ENCODE measurements around the gene CUL3.
"Not testable (repeated sequence)": the region's sequence is repeated elsewhere in the genome, so short reads cannot be mapped to it uniquely, and the experiment has no call there.

Gene CUL3

DNA sequence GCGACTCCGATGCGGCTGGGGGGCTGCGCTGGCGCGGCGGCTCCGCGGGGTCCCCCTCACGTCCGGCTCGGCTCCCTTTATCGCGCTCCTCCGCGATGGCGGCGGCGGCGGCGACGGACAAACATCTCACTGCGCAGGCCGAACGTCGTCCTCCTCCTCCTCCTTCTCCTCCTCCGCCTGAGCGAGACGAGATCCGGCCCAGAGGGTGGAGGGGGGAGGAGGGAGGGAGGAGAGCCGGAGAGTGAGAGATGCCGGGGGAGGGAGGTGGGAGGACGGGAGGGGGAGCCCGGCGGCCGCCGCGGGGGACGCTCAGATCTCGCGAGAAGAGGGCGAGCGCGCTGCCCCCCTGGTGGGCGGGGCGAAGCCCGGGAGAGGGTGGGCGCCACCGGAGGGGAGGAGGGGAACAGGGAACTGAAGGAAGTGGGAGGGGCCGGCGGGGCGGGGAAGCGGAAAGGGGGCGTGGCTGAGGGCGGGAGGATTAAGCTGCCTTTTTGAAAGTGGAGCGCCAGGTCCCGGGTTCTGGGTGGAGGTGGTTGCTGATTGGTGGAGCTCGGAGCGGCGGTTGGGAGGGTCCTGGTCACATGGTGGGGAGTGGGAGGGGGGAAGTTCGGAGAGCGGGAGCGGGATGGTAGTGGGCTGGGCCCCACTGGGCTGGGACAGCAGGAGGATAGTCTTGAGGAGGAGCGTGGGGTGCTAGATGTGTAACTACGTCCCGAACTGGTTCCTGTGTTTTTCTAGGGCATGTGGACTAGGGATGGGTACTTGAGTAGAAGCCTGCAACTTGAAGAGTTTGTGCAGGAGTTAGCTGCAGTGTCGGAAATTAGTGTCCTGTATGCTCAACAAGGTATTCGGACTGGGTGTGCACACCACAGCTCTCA, at the start of gene CUL3:
CUL3 (minus strand) TSS at position 153 of the 878 bp plus-strand sequence. CDS start 354 bp downstream, outside the sequence.
- DNase-seq: peak; percentile 99

DNA sequence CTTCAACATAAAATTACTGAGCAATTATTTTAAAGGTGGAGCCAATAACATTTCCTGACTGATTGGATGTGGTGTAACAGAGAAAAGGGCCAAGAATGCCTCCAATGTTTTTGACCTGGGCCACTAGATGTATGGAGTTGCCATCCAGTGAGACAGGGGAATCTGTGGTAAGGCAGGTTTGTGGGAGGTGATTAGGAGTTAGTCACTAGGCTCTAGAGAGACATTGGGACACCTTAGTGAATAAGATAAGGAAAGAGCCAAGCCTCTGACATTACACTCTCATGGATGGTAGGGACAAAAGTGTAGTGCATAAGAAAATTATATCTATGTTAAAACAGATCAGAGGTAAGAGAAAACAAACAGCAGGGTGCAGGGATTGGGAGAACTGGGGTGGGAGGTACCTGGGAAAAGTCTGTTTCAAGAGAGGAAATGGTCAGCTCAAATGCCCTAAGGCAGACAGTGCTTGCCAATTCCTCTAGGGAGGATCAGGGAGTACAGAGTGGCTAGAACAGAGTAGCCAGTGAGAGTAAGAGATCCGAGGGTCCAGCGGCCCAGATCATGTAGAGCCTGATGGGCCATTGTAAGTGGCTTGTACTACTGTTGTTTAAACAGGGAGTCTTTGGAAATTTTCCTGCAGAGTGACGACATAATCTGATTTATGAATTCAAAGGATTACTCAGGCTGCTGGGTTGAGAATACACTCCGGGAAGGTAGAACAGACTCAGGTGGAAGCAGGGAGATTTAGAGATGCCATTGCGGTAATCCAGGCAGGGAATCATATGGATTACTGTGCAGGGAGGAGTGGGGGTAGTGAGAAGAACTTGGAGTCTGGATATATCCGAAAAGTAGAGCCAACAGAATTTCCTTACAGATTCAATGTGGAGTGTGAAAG, 45.7 kb upstream of the CUL3 start:
- DNase-seq: no peak

DNA sequence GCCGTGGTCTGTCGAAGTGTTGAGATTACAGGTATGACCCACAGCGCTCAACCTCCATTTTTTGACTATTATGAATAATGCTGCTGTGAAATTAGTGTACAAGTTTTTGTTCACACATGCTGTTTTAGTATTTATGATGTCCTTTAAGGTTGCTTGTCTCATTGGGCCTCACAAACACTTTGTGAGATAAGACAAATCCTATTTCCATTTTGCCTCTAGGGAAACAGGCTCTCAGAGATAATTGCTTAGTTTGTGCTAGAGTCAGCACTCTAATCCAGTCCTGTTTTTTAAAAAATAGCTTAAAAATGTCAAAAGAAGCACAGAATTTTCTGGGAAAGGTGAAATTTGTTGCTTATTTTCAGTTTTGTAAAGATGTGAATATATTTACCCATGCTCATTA, 43.3 kb upstream of the CUL3 start:
- DNase-seq: no peak

DNA sequence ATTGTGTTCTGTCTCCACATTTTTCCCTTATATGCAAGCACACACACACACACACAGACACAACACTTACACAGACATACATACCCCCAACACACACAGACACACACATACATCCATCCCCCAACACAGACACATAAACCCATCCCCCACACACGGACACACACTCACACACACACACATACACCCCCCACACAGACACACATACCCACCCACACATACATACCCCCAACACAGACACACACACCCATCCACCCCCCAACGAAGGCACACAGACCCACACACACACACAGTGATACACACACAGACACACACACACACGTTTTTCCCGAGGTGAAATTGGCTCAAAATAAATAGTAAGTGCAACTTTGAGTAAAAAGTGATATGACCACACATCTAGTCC, 41.6 kb upstream of the CUL3 start:
- DNase-seq: no peak

DNA sequence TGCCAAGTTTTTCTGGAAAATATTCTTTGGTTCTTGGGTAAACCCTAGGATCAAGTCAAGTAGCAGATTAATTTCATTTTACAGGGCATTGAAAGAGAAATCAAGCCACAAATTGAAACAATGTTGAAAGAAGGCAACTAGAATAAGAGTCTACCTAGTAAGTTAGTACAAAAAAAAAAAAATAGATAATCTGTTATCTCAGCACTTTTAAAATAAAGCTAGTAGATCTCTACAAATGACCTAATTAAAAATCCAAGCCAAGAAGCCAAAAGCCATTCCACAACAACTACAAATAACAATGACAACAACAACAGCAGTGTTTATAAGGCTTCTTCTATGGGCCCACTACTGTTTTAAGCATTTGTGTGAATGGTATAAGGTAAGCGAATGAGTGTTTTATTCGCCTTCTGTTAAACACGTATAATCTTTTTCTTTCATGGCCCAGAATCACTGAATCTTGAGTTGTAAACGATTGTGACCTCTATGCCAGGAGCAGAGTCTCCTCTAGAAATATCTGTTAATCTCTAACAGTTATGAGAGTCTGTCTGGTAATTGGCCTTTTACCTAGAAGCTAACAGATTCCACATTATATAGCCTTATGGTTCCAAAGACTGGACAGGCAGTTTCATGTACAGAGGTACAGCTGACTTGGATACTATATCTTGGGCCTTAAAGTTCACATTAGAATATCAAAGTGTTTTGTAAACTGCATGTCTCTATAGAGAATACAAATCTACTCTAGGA, 28.6 kb upstream of the CUL3 start:
- DNase-seq: no peak

DNA sequence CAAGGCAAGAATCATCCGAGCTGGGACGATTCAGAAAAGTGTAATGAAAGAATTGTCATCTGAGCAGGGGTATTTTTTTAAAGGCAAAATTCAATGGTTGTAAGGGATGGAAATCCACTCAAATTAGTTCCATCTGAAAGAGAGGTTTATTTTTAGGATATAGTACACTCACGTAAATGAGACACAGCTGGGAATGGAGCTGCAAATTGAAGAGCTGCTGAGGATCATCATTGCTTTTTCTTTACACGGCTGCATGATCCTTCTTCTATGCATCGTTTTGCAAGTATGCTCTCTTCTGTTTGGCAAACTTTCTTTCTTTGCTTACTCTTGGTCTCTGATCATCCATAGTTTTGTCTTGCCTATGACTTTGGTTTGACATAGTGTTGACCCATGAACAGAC, 27.4 kb upstream of the CUL3 start:
- no peak for DNase-seq

DNA sequence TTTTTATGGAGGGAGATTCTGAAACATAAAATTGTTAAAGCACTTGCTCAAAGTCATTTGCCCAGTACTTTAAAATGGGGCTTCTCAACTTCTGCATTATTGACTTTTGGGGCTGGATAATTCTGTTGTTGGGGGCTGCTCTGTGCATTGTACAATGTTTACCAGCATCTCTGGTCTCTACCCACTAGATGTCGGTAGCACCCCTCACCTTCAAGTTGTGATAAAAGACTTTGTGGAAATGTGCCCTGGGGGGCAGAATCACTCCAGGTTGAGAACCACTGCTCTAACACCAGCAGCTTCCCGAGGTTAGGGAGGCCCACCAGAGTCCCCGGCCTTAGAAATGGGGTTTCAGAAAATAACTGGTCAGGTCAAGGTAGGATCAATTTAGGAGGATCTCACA, 26.8 kb upstream of the CUL3 start:
- DNase-seq: no peak

DNA sequence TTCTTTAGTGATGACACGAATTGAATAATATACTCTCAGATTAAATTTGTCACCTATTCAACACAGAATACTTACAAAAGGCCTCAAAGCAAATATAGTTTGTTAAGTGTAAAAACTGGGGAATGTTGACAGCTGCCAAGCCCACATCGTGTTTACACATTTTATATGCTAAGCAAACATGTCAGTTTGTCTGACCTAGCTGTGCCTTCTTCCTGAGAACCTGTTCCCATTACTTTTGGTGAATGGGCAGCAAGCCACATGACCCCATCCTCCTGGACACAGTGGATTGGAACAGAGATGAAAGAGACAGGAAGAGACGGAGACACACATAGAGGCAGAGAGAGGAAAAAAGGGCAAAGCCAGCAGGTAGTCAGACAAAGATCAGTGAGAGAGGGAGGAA, 22.9 kb upstream of the CUL3 start:
- no peak for DNase-seq

DNA sequence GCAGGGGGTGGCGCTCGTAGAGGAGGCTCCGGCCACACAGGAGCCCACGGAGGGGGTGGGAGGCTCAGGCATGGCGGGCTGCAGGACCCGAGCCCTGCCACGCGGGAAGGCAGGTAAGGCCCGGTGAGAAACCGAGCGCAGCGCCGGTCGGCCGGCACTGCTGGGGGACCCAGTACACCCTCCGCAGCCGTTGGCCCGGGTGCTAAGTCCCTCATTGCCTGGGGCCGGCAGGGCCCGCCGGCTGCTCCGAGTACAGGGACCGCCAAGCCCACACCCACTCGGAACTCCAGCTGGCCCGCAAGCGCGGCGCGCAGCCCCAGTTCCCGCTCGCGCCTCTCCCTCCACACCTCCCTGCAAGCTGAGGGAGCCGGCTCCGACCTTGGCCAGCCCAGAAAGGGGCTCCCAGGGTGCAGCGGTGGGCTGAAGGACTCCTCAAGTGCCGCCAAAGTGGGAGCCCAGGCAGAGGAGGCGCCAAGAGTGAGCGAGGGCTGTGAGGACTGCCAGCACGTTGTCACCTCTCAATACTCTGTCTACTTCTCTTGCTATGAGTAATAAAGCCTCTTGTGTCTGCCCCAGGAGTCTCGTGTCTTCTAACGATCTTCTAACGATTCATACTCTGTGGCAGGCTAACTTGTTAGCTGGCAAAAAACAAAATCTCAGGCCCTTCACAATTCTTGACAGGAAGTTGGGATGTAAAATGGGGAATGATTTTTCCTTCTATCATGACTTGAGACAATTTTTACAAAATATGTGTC, 18.8 kb upstream of the CUL3 start:
- not testable (repeated sequence) for DNase-seq

DNA sequence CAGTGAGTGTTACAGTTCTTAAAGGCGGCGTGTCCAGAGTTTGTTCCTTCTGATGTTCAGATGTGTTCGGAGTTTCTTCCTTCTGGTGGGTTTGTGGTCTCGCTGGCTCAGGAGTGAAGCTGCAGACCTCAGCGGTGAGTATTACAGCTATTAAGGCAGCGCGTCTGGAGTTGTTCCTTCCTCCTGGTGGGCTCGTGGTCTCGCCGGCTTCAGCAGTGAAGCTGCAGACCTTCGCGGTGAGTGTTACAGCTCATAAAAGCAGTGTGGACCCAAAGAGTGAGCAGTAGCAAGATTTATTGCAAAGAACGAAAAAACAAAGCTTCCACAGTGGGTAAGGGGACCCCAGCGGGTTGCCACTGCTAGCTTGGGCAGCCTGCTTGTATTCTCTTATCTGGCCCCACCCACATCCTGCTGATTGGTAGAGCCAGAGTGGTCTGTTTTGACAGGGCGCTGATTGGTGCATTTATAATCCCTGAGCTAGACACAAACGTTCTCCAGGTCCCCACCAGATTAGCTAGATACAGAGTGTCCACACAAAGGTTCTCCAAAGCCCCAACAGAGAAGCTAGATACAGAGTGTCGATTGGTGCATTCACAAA, 17.7 kb upstream of the CUL3 start:
- peak; percentile 19 for DNase-seq

DNA sequence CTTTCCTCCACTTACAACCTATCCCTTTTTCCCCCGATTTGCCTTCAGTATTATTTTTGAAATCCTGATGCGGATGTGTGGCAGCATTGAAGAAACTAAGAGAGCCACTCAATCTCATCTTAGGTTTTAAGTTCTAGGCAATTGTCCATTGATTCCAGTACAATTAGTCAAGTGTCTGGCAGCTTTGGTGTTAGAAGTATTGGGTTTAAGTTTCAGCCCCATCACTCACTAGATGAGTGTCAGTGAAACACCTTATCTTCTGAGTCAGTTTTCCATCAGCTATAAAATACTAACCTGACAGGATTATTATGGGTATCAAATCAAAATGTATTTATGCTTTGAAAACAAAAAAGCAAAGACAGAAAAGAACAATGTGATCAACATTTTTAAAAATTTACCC, 16.8 kb upstream of the CUL3 start:
- no peak for DNase-seq

DNA sequence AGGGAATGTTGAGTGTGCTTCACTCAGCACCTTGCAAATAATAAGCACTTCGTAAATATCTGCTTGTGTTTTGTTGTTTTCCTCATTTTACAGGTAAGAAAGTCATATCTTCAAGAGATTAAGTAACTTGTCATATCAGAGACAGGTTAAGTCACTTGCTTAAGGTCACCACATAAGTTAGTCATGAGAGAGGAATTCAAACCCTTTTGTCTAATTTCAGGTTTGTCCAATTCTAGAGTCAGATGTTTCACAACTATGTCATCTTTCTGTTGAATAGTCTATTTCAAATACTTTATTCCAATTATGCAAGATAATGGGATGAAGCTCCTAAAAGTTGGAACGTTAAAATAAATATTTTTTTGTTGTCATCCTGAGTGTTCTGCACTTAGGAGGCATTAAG, 13.5 kb upstream of the CUL3 start:
- no peak for DNase-seq

DNA sequence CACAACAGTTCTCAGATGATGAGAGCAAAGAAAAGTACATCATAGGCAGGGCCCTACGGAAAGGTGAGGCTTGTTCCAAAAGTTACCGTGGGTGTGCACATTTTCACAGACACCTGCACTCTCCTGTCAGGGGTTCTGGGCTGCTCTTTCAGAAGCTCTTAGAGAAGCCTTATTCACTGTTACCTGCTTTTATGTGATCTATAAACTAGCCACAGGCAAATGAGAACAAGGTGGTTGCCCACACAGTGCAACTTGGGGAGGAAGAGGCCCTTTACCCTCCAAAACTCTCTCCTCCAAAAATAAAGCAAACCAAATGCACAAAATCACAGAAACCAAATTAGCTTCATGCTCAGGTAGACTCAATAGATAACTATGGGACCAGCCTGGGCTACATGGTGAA, 11.1 kb upstream of the CUL3 start:
- no peak for DNase-seq

DNA sequence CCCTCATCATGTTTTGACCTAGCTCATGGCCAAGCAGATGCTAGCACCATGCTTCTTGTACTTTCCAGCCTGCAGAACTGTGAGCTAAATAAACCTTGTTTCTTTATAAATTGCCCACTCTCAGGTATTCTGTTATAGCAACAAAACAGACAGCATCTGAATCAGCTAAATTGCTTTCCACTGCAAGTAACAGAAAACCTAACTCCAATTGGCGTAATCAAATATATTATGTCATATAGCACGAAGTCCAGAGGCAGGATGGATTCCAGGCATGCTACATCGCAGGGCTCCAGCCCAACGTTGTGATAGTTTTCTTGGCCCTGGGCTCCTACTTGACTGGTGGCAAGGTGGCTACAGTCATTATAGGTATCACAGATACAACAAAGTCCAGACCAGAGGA, 10.4 kb upstream of the CUL3 start:
- DNase-seq: no peak

DNA sequence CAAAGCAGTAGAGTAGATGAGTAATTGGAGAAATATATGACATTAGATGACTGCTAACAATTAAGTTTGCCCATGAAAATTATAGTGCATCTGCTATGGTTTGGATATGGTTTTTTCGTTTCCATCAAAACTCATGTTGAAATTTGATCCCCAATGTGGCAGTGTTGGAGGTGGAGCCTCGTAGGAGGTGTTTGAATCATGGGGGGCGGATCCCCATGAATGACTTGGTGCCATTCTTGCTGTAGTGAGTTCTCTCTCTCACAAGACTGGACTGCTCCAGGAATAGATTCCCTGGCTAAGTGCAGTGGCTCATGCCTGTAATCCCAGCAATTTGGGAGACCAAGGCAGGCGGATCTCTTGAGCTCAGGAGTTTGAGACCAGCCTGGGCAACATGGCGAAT, 9.7 kb upstream of the CUL3 start:
- DNase-seq: no peak

DNA sequence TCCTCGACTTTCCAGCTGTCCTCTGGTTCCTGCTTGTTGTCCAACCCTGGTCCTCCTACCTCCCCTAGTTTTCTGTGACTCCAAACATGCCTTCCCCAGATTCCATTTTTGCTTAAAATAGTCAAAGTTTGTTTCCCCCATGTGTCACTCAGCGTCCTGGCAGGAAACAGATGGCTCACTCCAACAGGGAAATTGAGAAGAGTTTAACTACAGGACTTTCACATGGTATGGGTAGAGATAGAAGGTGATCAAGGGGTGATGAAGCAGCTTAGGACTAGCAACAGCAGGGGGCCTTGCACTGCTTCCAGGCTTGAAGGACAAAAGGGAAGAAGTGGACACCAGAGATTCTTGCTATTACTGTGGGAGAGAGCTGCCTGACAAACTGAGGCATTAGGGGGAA, 6.1 kb upstream of the CUL3 start:
- no peak for DNase-seq

DNA sequence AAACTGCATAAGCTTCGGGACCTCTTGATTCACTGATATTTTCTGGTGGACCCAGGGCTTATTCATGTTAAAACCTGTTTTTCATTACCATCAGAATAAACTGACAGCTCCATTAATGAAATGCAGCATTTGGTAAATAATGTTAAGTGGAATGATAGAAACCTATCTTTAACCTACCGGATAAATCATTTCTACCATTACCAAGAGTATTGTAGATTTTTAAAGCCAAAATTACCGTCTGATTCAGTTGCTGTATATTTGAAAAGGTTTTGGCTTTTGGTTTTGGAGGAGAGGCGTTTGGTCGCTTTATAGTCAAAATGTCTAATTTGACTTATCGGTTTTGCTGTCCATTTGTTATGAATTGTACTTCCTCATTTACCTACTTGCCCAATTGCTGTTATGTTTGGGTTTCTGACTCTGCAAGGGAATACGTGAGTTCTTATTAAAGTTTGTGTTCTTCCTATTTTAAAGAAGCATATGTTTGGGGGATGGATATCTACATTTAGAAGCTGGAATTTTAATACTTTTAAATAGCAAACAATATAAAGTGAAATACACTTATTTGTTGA, 1.0 kb upstream of the CUL3 start:
- no peak for DNase-seq

DNA sequence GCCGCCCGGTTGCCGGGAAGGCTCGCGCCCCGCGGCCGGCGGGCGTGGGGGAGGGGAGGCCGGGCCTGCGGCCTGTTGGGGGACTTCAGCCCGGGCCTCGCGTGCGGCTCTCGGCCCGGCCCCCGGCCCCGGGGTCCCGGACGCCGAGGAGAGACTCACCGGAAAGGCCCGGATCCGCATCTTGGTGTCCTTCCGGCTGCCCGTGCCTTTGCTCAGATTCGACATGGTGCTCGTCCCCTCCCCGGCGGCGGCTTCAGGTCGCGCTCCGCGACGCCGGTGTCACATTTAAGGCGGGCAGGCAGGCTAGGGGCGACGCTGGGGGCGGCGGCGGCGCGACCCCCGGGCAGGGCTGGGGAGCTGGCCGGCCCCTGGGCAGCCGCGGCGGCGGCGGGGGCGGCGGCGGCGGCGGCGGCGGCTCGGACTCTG, 365 bp downstream of the CUL3 start:
- DNase-seq: peak; percentile 67

DNA sequence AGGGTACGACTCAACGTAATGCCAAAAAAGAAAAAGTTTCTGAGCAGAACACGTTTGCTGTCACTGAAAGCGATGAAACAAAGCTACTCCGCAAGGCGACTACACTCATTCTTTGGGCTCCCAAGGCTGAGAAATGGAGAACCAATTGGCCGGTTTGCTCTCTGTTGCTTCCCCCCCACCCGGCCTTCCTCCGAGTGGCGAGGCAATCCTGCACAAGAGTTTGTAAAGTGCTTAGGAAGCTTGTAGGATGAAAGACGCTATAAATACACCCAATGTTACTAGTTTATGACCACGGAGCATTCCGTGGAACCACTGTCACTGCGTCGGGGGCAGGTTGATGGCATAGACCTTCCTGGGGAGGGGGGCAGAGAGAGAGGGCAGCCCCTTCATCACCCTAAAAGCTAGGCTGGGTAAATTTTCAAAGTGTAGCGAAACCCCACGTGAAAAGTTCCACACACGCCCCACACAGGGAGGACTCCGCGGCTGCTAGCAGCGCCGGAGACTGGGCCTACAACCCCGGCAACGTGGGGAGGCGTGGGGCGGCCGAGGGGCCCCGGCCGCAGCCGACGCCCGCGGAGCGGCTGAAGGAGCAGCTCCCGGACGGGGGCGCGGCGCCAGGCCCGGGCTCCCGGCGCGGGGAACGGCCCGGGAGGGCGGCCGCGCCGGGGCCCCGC, 915 bp downstream of the CUL3 start:
- peak; percentile 32 for DNase-seq

DNA sequence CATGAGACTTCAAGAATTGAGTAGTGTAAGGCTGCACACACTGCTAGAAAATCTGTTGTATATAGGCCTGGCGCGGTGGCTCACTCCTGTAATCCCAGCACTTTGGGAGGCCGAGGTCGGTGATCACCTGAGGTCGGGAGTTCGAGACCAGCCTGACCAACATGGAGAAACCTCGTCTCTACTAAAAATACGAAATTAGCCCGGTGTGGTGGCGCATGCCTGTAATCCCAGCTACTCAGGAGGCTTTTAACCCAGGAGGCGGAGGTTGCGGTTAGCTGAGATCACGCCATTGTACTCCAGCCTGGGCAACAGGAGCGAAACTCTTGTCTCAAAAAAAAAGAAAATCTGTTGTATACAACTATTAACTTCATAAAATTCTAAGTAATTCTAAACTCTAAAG, 2.1 kb downstream of the CUL3 start:
- not testable (repeated sequence) for DNase-seq

DNA sequence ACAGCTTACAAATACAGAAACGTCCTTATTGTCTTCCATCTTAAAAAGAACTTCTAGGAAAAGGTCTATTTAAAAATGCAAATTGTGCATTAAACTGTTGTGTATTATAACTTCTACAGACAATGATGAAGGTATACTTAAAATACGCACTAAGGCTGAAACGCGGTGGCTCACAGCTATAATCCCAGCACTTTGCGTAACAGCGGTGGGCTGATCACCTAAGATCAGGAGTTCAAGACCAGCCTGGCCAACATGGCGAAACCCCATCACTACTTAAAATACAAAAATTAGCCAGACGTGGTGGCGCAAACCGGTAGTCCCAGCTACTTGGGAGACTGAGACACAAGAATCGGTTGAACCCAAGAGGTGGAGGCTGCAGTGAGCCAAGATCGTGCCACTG, 4.9 kb downstream of the CUL3 start:
- no peak for DNase-seq

Data from CD4-positive, alpha-beta T cell treated with Interleukin-6 for 4 hours (primary cell).